C4-2B (cell line): Measurements from ENCODE around the gene NR6A1.
"Not testable (repeated sequence)": the region's sequence is repeated elsewhere in the genome, so short reads cannot be mapped to it uniquely, and the experiment has no call there.

Experiments used
- ZFX ChIP-seq: fragments of 450-650 bp; IDR thresholded peaks from 2 replicates; pipeline ENCODE4 v1.6.1; 2017
- TF ChIP-seq, protein P1 (sequence below): fragments of 450-650 bp; conservative IDR thresholded peaks from 2 replicates; pipeline ENCODE4 v1.5.1; 2017; ENCODE audit warnings: mild to moderate bottlenecking

- TF ChIP-seq, protein P1, sequence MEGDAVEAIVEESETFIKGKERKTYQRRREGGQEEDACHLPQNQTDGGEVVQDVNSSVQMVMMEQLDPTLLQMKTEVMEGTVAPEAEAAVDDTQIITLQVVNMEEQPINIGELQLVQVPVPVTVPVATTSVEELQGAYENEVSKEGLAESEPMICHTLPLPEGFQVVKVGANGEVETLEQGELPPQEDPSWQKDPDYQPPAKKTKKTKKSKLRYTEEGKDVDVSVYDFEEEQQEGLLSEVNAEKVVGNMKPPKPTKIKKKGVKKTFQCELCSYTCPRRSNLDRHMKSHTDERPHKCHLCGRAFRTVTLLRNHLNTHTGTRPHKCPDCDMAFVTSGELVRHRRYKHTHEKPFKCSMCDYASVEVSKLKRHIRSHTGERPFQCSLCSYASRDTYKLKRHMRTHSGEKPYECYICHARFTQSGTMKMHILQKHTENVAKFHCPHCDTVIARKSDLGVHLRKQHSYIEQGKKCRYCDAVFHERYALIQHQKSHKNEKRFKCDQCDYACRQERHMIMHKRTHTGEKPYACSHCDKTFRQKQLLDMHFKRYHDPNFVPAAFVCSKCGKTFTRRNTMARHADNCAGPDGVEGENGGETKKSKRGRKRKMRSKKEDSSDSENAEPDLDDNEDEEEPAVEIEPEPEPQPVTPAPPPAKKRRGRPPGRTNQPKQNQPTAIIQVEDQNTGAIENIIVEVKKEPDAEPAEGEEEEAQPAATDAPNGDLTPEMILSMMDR, result not testable (repeated sequence)
- TF ChIP-seq ZFX, result not testable (repeated sequence)
These were observed 33.0 kb downstream of the NR6A1 start for GRCh38 chr9:124738075-124738474.
